ENCODE data around the gene ERBB3.
A peak's percentile ranks its signal among the peaks of the same experiment; 100 is the strongest.

ERBB3 gene

GRCh38 chr12:56098592-56098991 is 18.6 kb downstream of the ERBB3 start:
- Mint-ChIP-seq H3K4me1 (peaks cover 18% of the 10 kb centered on the region), H3K27me3 (ENCODE audit: low read depth, poor library complexity) (peaks cover under 1% of the 10 kb centered on the region), H3K4me3 (no peak overlapping the region), H3K36me3 (ENCODE audit: low read depth) (no peaks in the 10 kb centered on the region), H3K27ac (no peak overlapping the region), H3K9me3 (no peaks in the 10 kb centered on the region)
- DNase-seq, result no peak
- no peak for TF ChIP-seq CTCF (IDR thresholded peaks at IDR 0.05)

- Mint-ChIP-seq H3K9me3 (no peaks in the 10 kb centered on the region), H3K4me3 (no peak overlapping the region), H3K36me3 (ENCODE audit: low read depth) (no peaks in the 10 kb centered on the region), H3K27me3 (ENCODE audit: low read depth, poor library complexity) (no peaks in the 10 kb centered on the region), H3K27ac (no peak overlapping the region), H3K4me1 (peaks cover 30% of the 10 kb centered on the region)
- no peak for DNase-seq
- no peak for TF ChIP-seq CTCF (IDR thresholded peaks at IDR 0.05)
Observed at GRCh38 chr12:56099787-56100186, 19.8 kb downstream of the ERBB3 start.

- TF ChIP-seq CTCF (IDR thresholded peaks at IDR 0.05), result no peak
- Mint-ChIP-seq H3K27ac (no peak overlapping the region), H3K36me3 (ENCODE audit: low read depth) (no peaks in the 10 kb centered on the region), H3K27me3 (ENCODE audit: low read depth, poor library complexity) (no peaks in the 10 kb centered on the region), H3K4me3 (no peak overlapping the region), H3K4me1 (peaks cover 40% of the 10 kb centered on the region), H3K9me3 (no peaks in the 10 kb centered on the region)
- no peak for DNase-seq
Observed at GRCh38 chr12:56101045-56101444, 21.1 kb downstream of the ERBB3 start.

- TF ChIP-seq CTCF (IDR thresholded peaks at IDR 0.05), result no peak
- Mint-ChIP-seq H3K9me3 (no peaks in the 10 kb centered on the region), H3K36me3 (ENCODE audit: low read depth) (peaks cover 15% of the 10 kb centered on the region), H3K4me3 (peak overlapping the region; percentile 97), H3K27me3 (ENCODE audit: low read depth, poor library complexity) (no peaks in the 10 kb centered on the region), H3K27ac (no peak overlapping the region), H3K4me1 (peaks cover 51% of the 10 kb centered on the region)
- no peak for DNase-seq
Observed at GRCh38 chr12:56102683-56103065, 22.7 kb downstream of the ERBB3 start.

- Mint-ChIP-seq H3K36me3 (ENCODE audit: low read depth) (peaks cover 20% of the 10 kb centered on the region), H3K27ac (no peak overlapping the region), H3K27me3 (ENCODE audit: low read depth, poor library complexity) (no peaks in the 10 kb centered on the region), H3K4me1 (peaks cover 49% of the 10 kb centered on the region), H3K9me3 (no peaks in the 10 kb centered on the region), H3K4me3 (peak overlapping the region; percentile 97)
- DNase-seq, result no peak
- no peak for TF ChIP-seq CTCF (IDR thresholded peaks at IDR 0.05)
Observed at GRCh38 chr12:56103066-56103711, 23.2 kb downstream of the ERBB3 start.

GRCh38 chr12:56103823-56104108 is 23.8 kb downstream of the ERBB3 start:
- Mint-ChIP-seq H3K4me1 (peaks cover 49% of the 10 kb centered on the region), H3K9me3 (no peaks in the 10 kb centered on the region), H3K27me3 (ENCODE audit: low read depth, poor library complexity) (no peaks in the 10 kb centered on the region), H3K36me3 (ENCODE audit: low read depth) (peaks cover 25% of the 10 kb centered on the region), H3K27ac (peak overlapping the region; percentile 99), H3K4me3 (peak overlapping the region; percentile 97)
- TF ChIP-seq CTCF (IDR thresholded peaks at IDR 0.05), result no peak
- DNase-seq, result no peak

All from nephron progenitor cell (in vitro differentiated cells).